ENCODE results near the gene DUSP9.

The DUSP9 gene

DNA sequence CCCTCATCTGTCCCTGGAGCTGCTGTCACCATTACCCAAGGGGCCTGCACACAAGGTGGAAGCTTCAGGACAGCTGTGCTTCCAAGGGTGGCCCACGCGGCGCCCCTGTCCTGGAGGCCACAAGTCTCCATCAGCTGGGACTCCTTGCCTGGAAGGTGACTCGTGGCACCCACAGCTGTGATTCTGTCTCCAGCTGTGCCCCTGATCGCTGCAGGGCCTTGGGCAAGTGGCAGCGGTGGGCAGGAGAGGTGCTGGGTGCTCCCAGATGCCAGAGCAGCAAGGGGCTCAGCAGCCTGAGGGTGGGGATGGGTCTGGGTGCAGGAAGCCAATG lies 9.0 kb upstream of the DUSP9 start:
- Histone ChIP-seq H3K4me3 (ENCODE audit: low read depth, low read length) (no peak overlapping the region), H3K9me3 (ENCODE audit: control insufficient read depth, insufficient read depth, low read depth, low read length) (no peaks in the 10 kb centered on the region), H3K27ac (ENCODE audit: extremely low read depth, low read depth, low read length) (no peak overlapping the region), H3K4me1 (ENCODE audit: control insufficient read depth, insufficient read depth, low read length) (peaks cover 3% of the 10 kb centered on the region; the same call in 1 of the 2 replicates), H3K36me3 (ENCODE audit: control insufficient read depth in 2 of 2, insufficient read depth in 1 of 2, low read length in 2 of 2) (no peaks in the 10 kb centered on the region)
- POLR2A ChIA-PET, result no interaction called here
- no peak for TF ChIP-seq ZNF777 (tag by site-specific recombination; IDR thresholded peaks at IDR 0.05; ENCODE audit: borderline replicate concordance)
- CTCF ChIA-PET, result interaction anchor here (0.9 to 3.0 kb wide), 4 partner anchors 8 to 29 kb away, joined by 3 to 21 read pairs (median 3); no protein-coding TSS in a partner anchor

DNA sequence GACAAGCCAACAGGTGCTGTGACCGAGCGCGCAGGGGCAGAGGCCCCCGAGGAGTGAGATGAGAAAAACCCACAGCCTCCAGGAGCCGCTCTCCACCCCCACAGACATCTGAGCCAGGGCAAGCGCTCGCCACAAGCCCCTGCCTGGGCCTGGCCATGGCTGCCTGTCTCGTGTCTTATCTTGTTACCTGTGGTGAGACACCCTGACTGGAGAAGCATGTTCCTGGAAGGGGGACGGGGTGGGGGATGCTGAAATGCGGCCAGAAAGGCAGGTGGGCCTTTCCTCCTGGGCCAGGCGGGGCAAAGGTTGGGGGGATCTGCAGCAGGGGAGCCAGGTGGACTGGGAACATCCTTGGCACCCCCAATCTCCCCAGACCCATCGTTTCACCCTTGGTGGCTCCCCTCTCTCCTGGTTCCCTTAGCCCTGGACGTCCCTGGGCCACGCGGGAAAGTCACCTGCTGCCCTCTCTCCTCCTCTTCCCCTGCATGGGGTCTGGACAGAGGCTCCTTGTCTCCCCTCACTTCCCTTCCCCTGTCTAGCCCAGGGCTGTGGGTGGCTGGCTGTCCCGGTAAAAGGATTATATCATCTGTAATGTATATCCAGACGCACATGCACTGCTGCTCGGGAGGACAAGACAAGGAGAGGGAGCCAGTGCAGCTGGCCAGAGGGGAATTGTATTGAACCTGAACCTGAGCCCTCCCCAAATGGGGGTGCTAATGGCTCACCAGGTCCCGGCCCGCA lies 8.4 kb upstream of the DUSP9 start:
- Histone ChIP-seq H3K4me3 (ENCODE audit: low read depth, low read length) (no peak overlapping the region), H3K36me3 (ENCODE audit: control insufficient read depth in 2 of 2, insufficient read depth in 1 of 2, low read length in 2 of 2) (no peaks in the 10 kb centered on the region), H3K27ac (ENCODE audit: extremely low read depth, low read depth, low read length) (no peak overlapping the region), H3K9me3 (ENCODE audit: control insufficient read depth, insufficient read depth, low read depth, low read length) (no peaks in the 10 kb centered on the region), H3K4me1 (ENCODE audit: control insufficient read depth, insufficient read depth, low read length) (peaks cover 3% of the 10 kb centered on the region; the same call in 1 of the 2 replicates)
- POLR2A ChIA-PET, result no interaction called here
- CTCF ChIA-PET, result interaction anchor here (0.8 to 3.2 kb wide), 5 partner anchors 8 to 30 kb away, joined by 3 to 16 read pairs (median 3); no protein-coding TSS in a partner anchor
- TF ChIP-seq ZIC2 (tag by site-specific recombination; IDR thresholded peaks at IDR 0.05) (peak; percentile 61), ZNF146 (tag by site-specific recombination; IDR thresholded peaks at IDR 0.05) (no peak), EGR2 (tag by site-specific recombination; IDR thresholded peaks at IDR 0.05; ENCODE audit: low read depth) (peak; percentile 4; the same call in 1 of the 2 replicates)

DNA sequence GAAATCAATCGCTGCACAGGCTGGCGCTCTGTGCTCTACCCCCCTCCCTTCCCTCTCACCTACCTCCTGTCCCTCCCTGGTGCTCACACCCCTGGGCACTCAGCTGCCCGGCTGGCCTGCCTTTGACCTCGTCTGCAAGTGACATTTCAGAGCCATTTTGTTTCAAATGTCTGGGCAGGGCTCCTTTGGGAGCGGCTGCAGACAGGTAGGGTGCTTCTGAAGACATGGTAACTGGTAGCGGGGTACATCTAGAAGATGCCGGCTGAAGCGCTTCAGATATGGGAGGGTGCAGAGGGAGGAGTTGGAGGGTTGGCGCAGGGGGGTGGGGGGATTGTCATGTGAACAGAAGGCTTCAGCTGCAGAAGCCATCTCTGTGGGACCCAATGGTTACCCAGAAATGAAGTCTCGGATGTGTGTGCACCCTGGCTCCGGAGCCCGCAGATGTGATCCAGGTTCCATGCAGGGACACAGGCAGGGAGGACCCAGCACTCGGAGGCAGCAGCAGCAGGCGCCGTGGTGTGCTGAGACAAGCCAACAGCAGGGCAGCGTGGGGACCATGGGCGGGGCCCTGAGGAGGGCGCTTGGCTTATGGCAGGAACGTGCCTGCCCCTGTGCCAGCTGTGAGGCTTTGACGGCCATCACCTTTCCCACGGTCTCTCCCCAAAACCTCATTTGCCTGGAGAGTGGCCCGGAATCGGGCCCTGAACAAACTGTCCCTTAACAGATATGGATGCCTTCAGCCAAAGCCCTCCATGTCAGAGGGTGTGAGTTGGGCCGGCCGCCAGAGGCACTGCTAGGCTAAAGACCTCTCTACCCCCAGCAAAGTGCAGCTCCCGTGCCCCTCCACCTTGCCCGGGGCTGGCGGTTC lies 7.6 kb upstream of the DUSP9 start:
- ChIA-PET CTCF (interaction anchor here (0.8 to 3.2 kb wide), 4 partner anchors 8 to 85 kb away, joined by 3 to 16 read pairs (median 8); no protein-coding TSS in a partner anchor), POLR2A (no interaction called here)
- H3K27ac ChIP-seq (ENCODE audit: extremely low read depth, low read depth, low read length), result no peak overlapping the region
- no peaks in the 10 kb centered on the region for H3K9me3 ChIP-seq (ENCODE audit: control insufficient read depth, insufficient read depth, low read depth, low read length)
- no peaks in the 10 kb centered on the region for H3K36me3 ChIP-seq (ENCODE audit: control insufficient read depth in 2 of 2, insufficient read depth in 1 of 2, low read length in 2 of 2)
- no peak overlapping the region for H3K4me3 ChIP-seq (ENCODE audit: low read depth, low read length)
- H3K4me1 ChIP-seq (ENCODE audit: control insufficient read depth, insufficient read depth, low read length), result peaks cover 3% of the 10 kb centered on the region; the same call in 1 of the 2 replicates
- TF ChIP-seq ZNF621 (tag by site-specific recombination; IDR thresholded peaks at IDR 0.05), result no peak
- TF ChIP-seq YY2 (tag by site-specific recombination; IDR thresholded peaks at IDR 0.05), result no peak
- no peak for TF ChIP-seq ZNF785 (tag by site-specific recombination; IDR thresholded peaks at IDR 0.05)
- TF ChIP-seq ZNF114 (tag by site-specific recombination; IDR thresholded peaks at IDR 0.05), result no peak
- no peak for TF ChIP-seq SCRT1 (tag by site-specific recombination; IDR thresholded peaks at IDR 0.05; ENCODE audit: borderline replicate concordance)
- no peak for TF ChIP-seq ZBTB20 (tag by site-specific recombination; IDR thresholded peaks at IDR 0.05)
- TF ChIP-seq, protein P1, sequence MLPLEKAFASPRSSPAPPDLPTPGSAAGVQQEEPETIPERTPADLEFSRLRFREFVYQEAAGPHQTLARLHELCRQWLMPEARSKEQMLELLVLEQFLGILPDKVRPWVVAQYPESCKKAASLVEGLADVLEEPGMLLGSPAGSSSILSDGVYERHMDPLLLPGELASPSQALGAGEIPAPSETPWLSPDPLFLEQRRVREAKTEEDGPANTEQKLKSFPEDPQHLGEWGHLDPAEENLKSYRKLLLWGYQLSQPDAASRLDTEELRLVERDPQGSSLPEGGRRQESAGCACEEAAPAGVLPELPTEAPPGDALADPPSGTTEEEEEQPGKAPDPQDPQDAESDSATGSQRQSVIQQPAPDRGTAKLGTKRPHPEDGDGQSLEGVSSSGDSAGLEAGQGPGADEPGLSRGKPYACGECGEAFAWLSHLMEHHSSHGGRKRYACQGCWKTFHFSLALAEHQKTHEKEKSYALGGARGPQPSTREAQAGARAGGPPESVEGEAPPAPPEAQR (tag by site-specific recombination; IDR thresholded peaks at IDR 0.05), result no peak
- no peak for TF ChIP-seq HOXA7 (CRISPR knock-in tag; IDR thresholded peaks at IDR 0.05; ENCODE audit: borderline replicate concordance)
- no peak for TF ChIP-seq ZNF140 (tag by site-specific recombination; IDR thresholded peaks at IDR 0.05)
- TF ChIP-seq, protein P2, sequence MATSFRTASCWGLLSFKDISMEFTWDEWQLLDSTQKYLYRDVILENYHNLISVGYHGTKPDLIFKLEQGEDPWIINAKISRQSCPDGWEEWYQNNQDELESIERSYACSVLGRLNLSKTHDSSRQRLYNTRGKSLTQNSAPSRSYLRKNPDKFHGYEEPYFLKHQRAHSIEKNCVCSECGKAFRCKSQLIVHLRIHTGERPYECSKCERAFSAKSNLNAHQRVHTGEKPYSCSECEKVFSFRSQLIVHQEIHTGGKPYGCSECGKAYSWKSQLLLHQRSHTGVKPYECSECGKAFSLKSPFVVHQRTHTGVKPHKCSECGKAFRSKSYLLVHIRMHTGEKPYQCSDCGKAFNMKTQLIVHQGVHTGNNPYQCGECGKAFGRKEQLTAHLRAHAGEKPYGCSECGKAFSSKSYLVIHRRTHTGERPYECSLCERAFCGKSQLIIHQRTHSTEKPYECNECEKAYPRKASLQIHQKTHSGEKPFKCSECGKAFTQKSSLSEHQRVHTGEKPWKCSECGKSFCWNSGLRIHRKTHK (tag by site-specific recombination; IDR thresholded peaks at IDR 0.05), result no peak
- TF ChIP-seq ZNF311 (tag by site-specific recombination; IDR thresholded peaks at IDR 0.05; ENCODE audit: borderline replicate concordance), result no peak
- no peak for TF ChIP-seq ZNF555 (tag by site-specific recombination; conservative IDR thresholded peaks at IDR 0.05)
- TF ChIP-seq ZNF292 (tag by site-specific recombination; IDR thresholded peaks at IDR 0.05; ENCODE audit: borderline replicate concordance, low read depth), result no peak
- no peak for TF ChIP-seq ZNF544 (tag by site-specific recombination; IDR thresholded peaks at IDR 0.05)
- no peak for TF ChIP-seq ZNF501 (tag by site-specific recombination; IDR thresholded peaks at IDR 0.05)
- TF ChIP-seq ZNF580 (tag by site-specific recombination; IDR thresholded peaks at IDR 0.05), result no peak
- no peak for TF ChIP-seq MEIS1 (CRISPR knock-in tag; IDR thresholded peaks at IDR 0.05; ENCODE audit: borderline replicate concordance)
- TF ChIP-seq ZNF670 (tag by site-specific recombination; IDR thresholded peaks at IDR 0.05; ENCODE audit: low read depth), result no peak

All from HEK293 (cell line).